DMS53 (cell line): ENCODE results near the gene TSPAN17.

Source experiments
- DNase-seq: peaks from one replicate; lab custom pipeline; 2025; lab: John Stamatoyannopoulos, UW

The TSPAN17 gene

GRCh38 chr5:176704817-176705216, 57.5 kb downstream of the TSPAN17 start:
- DNase-seq = no peak
